GM23248 (cell line): ENCODE data around the gene RSAD2.

Experiments used
- EZH2 ChIP-seq: fragments of 200-600 bp; sonication (generic); IDR thresholded peaks from 2 replicates; pipeline ENCODE4 v1.6.1; 2018; ENCODE audit warnings: antibody characterized with exemption, mild to moderate bottlenecking; ENCODE audit not compliant: insufficient read depth, poor library complexity, severe bottlenecking
- EZH2phosphoT487 ChIP-seq: fragments of 200-600 bp; sonication (generic); IDR thresholded peaks from 2 replicates; pipeline ENCODE4 v1.6.1; 2018; ENCODE audit warnings: antibody characterized with exemption, moderate library complexity, mild to moderate bottlenecking, low read depth; ENCODE audit not compliant: insufficient read depth

- TF ChIP-seq EZH2phosphoT487 (no peak), EZH2 (no peak)
These were observed 42.1 kb upstream of the RSAD2 start for GRCh38 chr2:6835467-6835866.
